Measurements from ENCODE around the gene GRK1.

The GRK1 gene

GRCh38 chr13:113729187-113730019, 62.4 kb downstream of the GRK1 start:
- DNase-seq (ENCODE audit: low read depth in 2 of 2), result no peak

- no peak for DNase-seq (ENCODE audit: low read depth in 2 of 2)
These were observed 63.3 kb downstream of the GRK1 start for GRCh38 chr13:113730258-113730691.

GRCh38 chr13:113730831-113731191, 63.8 kb downstream of the GRK1 start:
- DNase-seq (ENCODE audit: low read depth in 2 of 2), result no peak

- DNase-seq (ENCODE audit: low read depth in 2 of 2), result no peak
These were observed 64.5 kb downstream of the GRK1 start for GRCh38 chr13:113731192-113732175.

- no peak for DNase-seq (ENCODE audit: low read depth in 2 of 2)
These were observed 65.3 kb downstream of the GRK1 start for GRCh38 chr13:113732176-113732960.

GRCh38 chr13:113732961-113733950, 66.2 kb downstream of the GRK1 start:
- no peak for DNase-seq (ENCODE audit: low read depth in 2 of 2)

- DNase-seq (ENCODE audit: low read depth in 2 of 2), result no peak
These were observed 67.2 kb downstream of the GRK1 start for GRCh38 chr13:113734099-113734825.

GRCh38 chr13:113734826-113735125, 67.8 kb downstream of the GRK1 start:
- no peak for DNase-seq (ENCODE audit: low read depth in 2 of 2)

- no peak for DNase-seq (ENCODE audit: low read depth in 2 of 2)
These were observed 68.2 kb downstream of the GRK1 start for GRCh38 chr13:113735194-113735593.

GRCh38 chr13:113735750-113736149, 68.7 kb downstream of the GRK1 start:
- DNase-seq (ENCODE audit: low read depth in 2 of 2), result no peak

GRCh38 chr13:113736258-113736731, 69.3 kb downstream of the GRK1 start:
- DNase-seq (ENCODE audit: low read depth in 2 of 2), result no peak

GRCh38 chr13:113737803-113738202, 70.8 kb downstream of the GRK1 start:
- DNase-seq (ENCODE audit: low read depth in 2 of 2), result no peak

GRCh38 chr13:113739527-113740285, 72.7 kb downstream of the GRK1 start:
- DNase-seq (ENCODE audit: low read depth in 2 of 2), result no peak

GRCh38 chr13:113740286-113740556, 73.2 kb downstream of the GRK1 start:
- no peak for DNase-seq (ENCODE audit: low read depth in 2 of 2)

GRCh38 chr13:113740661-113741060, 73.6 kb downstream of the GRK1 start:
- no peak for DNase-seq (ENCODE audit: low read depth in 2 of 2)

- DNase-seq (ENCODE audit: low read depth in 2 of 2), result no peak
These were observed 74.2 kb downstream of the GRK1 start for GRCh38 chr13:113741191-113741668.

- DNase-seq (ENCODE audit: low read depth in 2 of 2), result no peak
These were observed 75.0 kb downstream of the GRK1 start for GRCh38 chr13:113742000-113742441.

GRCh38 chr13:113742445-113743120, 75.6 kb downstream of the GRK1 start:
- DNase-seq (ENCODE audit: low read depth in 2 of 2), result no peak
